ENCODE measurements around the gene UBE2J1. TPM values are rescaled to one million over a fixed set of nuclear protein-coding genes. Genes with fewer than 3 reads are reported as not detected.

The UBE2J1 gene
- total and polyA plus RNA-seq, 2 experiments from 2014 or later, result 42.9 to 44.5 TPM

DNA sequence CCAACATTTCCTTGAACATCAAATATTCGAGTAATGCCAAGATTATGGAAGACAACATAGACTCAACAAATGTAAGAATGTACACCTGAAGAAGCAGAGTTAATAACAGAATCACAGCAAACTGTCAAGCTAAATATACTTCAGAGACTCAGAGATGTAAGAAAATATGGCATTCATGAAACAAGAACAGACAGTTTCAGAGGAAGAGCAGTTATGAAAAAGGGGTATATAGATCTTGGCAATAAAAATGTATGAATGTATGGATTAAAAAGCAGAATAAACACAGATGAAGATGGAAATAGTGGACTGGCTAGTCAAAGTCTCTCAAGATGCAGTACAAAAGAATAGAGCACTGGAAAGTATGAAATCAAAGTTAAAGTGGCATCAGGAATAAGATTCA is 41.1 kb upstream of the UBE2J1 start:
- H2AFZ ChIP-seq, result no peak overlapping the region
- no peaks in the 10 kb centered on the region for H3K9me2 ChIP-seq (ENCODE audit: insufficient read depth)
- no peaks in the 10 kb centered on the region for H3F3A ChIP-seq (ENCODE audit: insufficient read depth)
- no peaks in the 10 kb centered on the region for H3K79me2 ChIP-seq (ENCODE audit: insufficient read depth)
- H3K9me3 ChIP-seq (ENCODE audit: low read depth), result no peaks in the 10 kb centered on the region
- no peaks in the 10 kb centered on the region for H3K27me3 ChIP-seq (replicated peaks; ENCODE audit: insufficient read depth)
- DNase-seq, result no peak
- H3K27ac ChIP-seq, result no peak overlapping the region
- H3K36me3 ChIP-seq (ENCODE audit: low read depth), result no peaks in the 10 kb centered on the region
- H3K9ac ChIP-seq, result no peak overlapping the region
- in situ Hi-C loops (cut with MboI), result no loop called here
- no peak for TF ChIP-seq EZH2phosphoT487 (IDR thresholded peaks at IDR 0.05; ENCODE audit: insufficient read depth, low read depth)
- no peak for TF ChIP-seq EZH2 (IDR thresholded peaks at IDR 0.05; ENCODE audit: insufficient read depth, poor library complexity, severe bottlenecking)
- WGBS, 2 experiments (ENCODE audit: low coverage in 1 of 2, low lambda C conversion rate in 2 of 2, missing lambda C conversion rate in 2 of 2), result 47 to 50% methylated on average over 1 of the region's 1 CpG
- H3K4me1 ChIP-seq (ENCODE audit: insufficient read depth), result no peaks in the 10 kb centered on the region
- no peak overlapping the region for H3K4me3 ChIP-seq
- no peaks in the 10 kb centered on the region for H4K20me1 ChIP-seq (ENCODE audit: insufficient read depth)
- no peak overlapping the region for H3K4me2 ChIP-seq (ENCODE audit: unreplicated experiment)

DNA sequence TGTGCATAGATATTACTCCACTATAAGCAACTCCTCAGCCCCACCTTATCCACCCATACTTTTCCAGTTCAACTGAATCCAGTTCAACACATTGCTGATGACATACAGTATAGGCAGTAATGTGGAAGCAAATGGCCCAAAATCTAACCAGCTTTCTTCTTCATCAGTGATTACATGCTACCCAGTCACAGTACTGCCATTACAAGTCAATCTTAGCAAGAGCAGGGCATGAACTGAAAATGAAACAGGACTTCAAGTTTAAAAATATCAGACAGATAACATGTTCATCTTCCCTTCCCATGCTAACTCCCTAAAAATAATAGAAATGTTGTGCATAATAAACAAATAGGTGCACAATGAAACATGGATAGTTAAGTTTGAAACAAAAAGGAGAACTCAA is 40.3 kb upstream of the UBE2J1 start:
- Histone ChIP-seq H2AFZ (no peak overlapping the region), H3K27me3 (replicated peaks; ENCODE audit: insufficient read depth) (no peaks in the 10 kb centered on the region), H3K9me2 (ENCODE audit: insufficient read depth) (no peaks in the 10 kb centered on the region), H3K4me1 (ENCODE audit: insufficient read depth) (no peaks in the 10 kb centered on the region), H3F3A (ENCODE audit: insufficient read depth) (no peaks in the 10 kb centered on the region), H3K79me2 (ENCODE audit: insufficient read depth) (no peaks in the 10 kb centered on the region), H3K9me3 (ENCODE audit: low read depth) (no peaks in the 10 kb centered on the region), H3K9ac (no peak overlapping the region), H3K4me3 (no peak overlapping the region), H3K36me3 (ENCODE audit: low read depth) (no peaks in the 10 kb centered on the region), H3K4me2 (ENCODE audit: unreplicated experiment) (no peak overlapping the region), H3K27ac (no peak overlapping the region), H4K20me1 (ENCODE audit: insufficient read depth) (no peaks in the 10 kb centered on the region)
- no peak for DNase-seq
- in situ Hi-C loops (cut with MboI), result no loop called here
- no peak for TF ChIP-seq EZH2 (IDR thresholded peaks at IDR 0.05; ENCODE audit: insufficient read depth, poor library complexity, severe bottlenecking)
- no peak for TF ChIP-seq EZH2phosphoT487 (IDR thresholded peaks at IDR 0.05; ENCODE audit: insufficient read depth, low read depth)

DNA sequence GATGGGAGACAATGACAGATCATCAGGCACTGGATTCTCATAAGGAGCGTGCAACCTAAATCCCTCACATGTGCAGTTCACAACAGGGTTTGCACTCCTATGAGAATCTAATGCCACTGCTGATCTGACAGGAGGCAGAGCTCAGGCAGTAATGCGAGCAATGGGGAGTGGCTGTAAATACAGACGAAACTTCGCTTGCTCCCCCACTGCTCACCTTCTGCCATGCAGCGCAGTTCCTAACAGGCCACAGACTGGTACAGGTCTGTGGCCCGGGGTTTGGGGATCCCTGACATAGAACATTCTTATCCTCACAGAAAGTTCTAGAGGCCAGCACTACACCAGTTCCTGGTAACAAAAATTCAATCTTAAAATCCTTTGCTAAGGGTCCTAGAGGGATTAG is 36.3 kb upstream of the UBE2J1 start:
- no peak overlapping the region for H3K4me3 ChIP-seq
- H3K79me2 ChIP-seq (ENCODE audit: insufficient read depth), result no peaks in the 10 kb centered on the region
- H3F3A ChIP-seq (ENCODE audit: insufficient read depth), result no peaks in the 10 kb centered on the region
- 84 to 91% methylated on average over 6 of the region's 6 CpGs for WGBS, 2 experiments (ENCODE audit: low coverage in 1 of 2, low lambda C conversion rate in 2 of 2, missing lambda C conversion rate in 2 of 2)
- no peak overlapping the region for H3K4me2 ChIP-seq (ENCODE audit: unreplicated experiment)
- in situ Hi-C loops (cut with MboI), result no loop called here
- no peaks in the 10 kb centered on the region for H3K4me1 ChIP-seq (ENCODE audit: insufficient read depth)
- H4K20me1 ChIP-seq (ENCODE audit: insufficient read depth), result no peaks in the 10 kb centered on the region
- H3K9me2 ChIP-seq (ENCODE audit: insufficient read depth), result no peaks in the 10 kb centered on the region
- H3K36me3 ChIP-seq (ENCODE audit: low read depth), result no peaks in the 10 kb centered on the region
- H3K27me3 ChIP-seq (replicated peaks; ENCODE audit: insufficient read depth), result no peaks in the 10 kb centered on the region
- H3K27ac ChIP-seq, result no peak overlapping the region
- H2AFZ ChIP-seq, result no peak overlapping the region
- no peak overlapping the region for H3K9ac ChIP-seq
- no peak for TF ChIP-seq EZH2 (IDR thresholded peaks at IDR 0.05; ENCODE audit: insufficient read depth, poor library complexity, severe bottlenecking)
- no peak for TF ChIP-seq EZH2phosphoT487 (IDR thresholded peaks at IDR 0.05; ENCODE audit: insufficient read depth, low read depth)
- DNase-seq, result no peak
- H3K9me3 ChIP-seq (ENCODE audit: low read depth), result no peaks in the 10 kb centered on the region

DNA sequence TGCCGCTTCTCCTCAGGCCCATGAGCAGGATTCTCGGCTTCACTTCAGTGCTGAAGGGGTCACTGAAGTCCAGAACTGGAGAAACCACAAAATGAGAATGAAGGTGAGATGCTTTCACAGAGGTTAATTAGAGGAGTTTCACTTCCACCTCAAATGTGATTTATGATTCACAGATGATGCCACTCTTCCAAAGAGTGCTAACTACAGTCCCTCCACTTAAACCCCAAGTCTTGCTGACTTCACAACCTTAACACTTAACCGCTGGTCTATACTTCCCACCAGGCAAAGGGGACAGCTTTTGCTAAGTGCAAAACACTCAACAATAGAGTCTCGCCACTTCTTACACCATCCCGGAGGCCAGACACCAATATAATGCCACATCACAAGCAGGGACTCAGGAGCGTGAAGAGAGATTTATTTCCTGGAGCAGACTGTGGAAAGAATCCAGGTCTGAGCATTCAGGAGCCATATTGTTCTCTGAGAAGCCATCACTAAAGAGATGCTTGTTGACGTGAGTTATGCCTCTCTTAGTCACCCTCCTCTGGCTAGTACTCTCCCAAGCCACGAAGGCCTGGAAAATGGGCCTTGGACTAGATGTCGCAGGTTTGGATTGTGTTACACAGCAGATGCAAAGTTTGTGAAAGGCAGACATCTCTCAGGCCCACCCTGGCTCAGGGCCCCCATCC is 35.1 kb upstream of the UBE2J1 start:
- no peaks in the 10 kb centered on the region for H3K4me1 ChIP-seq (ENCODE audit: insufficient read depth)
- TF ChIP-seq EZH2phosphoT487 (IDR thresholded peaks at IDR 0.05; ENCODE audit: insufficient read depth, low read depth) (no peak), EZH2 (IDR thresholded peaks at IDR 0.05; ENCODE audit: insufficient read depth, poor library complexity, severe bottlenecking) (no peak)
- H3K79me2 ChIP-seq (ENCODE audit: insufficient read depth), result no peaks in the 10 kb centered on the region
- no peaks in the 10 kb centered on the region for H3K9me2 ChIP-seq (ENCODE audit: insufficient read depth)
- DNase-seq, result no peak
- H4K20me1 ChIP-seq (ENCODE audit: insufficient read depth), result no peaks in the 10 kb centered on the region
- H3F3A ChIP-seq (ENCODE audit: insufficient read depth), result no peaks in the 10 kb centered on the region
- H3K36me3 ChIP-seq (ENCODE audit: low read depth), result no peaks in the 10 kb centered on the region
- no peak overlapping the region for H3K4me3 ChIP-seq
- H3K27me3 ChIP-seq (replicated peaks; ENCODE audit: insufficient read depth), result no peaks in the 10 kb centered on the region
- no peak overlapping the region for H2AFZ ChIP-seq
- no peak overlapping the region for H3K9ac ChIP-seq
- H3K4me2 ChIP-seq (ENCODE audit: unreplicated experiment), result no peak overlapping the region
- H3K27ac ChIP-seq, result no peak overlapping the region
- WGBS, 2 experiments (ENCODE audit: low coverage in 1 of 2, low lambda C conversion rate in 2 of 2, missing lambda C conversion rate in 2 of 2), result 84 to 87% methylated on average over 9 of the region's 9 CpGs
- in situ Hi-C loops (cut with MboI), result no loop called here
- H3K9me3 ChIP-seq (ENCODE audit: low read depth), result no peaks in the 10 kb centered on the region
